T1000 (cell line): Measurements from ENCODE around the gene NDE1.

Experiments used
- DNase-seq: peaks from one replicate; lab custom pipeline; 2025; ENCODE audit warnings: mixed read lengths; lab: John Stamatoyannopoulos, UW

NDE1 gene

DNA sequence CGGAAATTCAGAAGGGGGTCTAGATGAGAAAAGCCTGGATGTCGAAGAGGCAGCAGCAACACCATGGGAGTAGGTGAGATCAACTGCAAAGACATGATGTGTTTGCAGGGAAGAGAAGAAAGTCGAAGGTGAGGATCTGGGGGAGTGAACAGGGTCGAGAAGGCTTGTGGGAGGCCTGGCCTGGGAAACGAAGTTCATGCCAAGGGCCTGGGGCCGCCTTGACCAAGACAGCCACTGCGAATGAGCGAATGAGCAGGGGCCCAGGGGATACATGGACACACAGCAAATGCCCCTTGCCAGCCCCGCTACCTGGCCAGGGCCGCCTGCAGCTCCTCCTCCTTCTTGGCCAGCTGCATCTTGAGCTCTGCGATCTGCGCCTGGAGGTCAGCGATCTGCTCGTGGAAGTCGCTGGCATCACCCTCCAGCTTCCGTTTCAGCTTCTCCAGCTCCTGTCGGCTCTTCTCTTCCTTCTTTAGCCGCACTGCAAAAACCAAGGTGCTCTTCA lies 87.1 kb downstream of the NDE1 start:
- DNase-seq, result no peak

DNA sequence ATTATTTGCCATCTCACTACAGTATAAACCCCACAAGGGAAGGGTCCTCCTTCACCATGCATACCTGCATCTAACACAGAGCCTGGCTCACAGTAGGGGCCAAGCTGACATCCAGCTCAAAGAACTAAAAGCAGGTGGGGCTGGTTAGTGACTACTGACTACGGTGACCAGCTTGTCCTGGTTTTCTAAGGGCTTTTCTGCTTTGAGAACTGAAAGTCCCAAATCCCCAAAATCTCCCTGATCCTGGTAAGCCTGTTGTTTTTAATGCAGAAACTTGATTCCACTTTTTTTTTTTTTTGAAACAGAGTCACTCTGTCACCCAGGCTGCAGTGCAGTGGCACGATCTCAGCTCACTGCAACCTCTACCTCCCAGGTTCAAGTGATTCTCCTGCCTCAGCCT lies 89.4 kb downstream of the NDE1 start:
- no peak for DNase-seq

DNA sequence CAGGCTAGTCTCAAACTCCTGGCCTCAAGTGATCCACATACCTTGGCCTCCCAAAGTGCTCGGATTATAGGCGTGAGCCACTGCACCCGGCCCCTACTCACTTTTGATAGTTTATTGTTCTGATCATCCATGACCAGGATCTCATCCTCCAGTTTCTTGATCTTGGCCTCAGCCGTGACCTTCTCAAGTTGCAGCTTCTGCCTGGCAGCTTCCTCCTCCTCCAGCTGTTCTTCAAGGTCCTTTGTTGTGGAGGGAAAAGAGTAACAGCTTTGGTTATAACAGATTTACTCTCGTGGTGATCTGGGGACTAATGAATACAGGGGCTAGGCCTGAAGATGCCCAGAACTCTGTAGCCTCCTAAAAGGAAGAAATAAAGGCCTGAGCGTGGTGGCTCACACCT lies 89.9 kb downstream of the NDE1 start:
- no peak for DNase-seq

DNA sequence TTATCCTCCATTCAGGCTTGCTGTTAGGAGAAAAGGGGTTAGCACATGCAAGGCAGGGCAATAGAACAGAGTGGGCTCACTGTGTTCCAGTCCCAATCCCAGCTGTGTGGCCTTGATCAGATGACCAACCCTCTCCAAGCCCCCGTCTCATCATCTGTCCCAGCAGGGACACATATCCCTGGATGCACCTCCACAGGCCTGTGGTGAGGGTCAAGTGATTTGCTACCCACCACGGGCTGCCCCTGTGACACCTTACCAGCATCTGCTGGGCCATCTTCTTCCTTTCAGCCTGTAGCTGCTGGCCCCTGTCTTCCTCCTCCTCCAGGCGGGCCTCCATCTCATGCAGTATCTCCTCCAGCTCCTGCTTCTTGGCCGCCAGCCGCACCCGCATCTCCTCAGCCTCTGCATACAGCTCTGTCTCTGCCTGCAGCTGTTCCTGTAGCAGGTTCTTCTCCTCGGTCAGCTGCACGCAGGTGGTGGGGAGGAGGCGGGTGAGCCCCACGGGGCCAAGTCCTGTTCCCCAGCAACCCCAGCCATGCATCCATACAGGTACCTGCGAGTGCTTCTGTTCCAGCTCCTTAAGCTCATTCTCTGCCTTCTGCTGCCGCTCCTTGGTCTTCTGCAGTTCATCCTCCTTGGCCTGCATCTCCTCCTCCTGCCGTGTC lies 91.3 kb downstream of the NDE1 start:
- no peak for DNase-seq

DNA sequence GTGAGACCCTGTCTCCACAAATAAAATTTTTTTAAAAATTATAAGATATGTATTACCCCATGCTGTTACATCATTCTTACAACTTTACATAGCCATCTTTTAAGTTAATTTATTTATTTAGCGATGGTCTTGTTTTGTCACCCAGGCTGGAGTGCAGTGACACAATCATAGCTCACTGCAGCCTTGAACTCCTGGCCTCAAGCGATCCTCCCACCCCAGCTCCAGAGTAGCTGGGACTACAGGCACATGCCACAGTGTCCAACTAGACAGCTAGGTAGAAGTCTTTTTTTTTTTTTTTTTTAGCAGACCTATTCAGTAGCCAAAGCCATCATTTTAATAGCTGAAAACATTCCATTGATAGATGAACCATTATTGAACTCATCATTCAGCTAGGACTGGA lies 92.7 kb downstream of the NDE1 start:
- no peak for DNase-seq

DNA sequence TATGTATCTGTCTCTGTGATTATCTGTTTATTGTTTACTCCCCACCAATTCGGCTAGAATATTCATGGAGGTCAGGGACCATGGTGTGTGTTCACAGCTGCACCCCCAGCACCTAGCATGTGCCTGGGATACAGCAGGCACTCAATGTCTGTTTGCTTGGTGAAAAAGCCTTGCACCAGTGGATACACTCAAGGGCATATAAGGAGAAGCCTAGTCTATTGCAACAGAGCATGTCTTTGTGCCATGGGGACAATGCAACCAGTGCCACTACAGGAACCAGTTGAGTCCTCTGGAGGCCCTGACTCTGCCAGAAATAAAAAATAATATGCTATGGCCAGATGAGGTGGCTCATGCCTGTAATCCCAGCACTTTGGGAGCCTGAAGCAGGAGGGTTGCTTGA lies 93.6 kb downstream of the NDE1 start:
- DNase-seq, result no peak

DNA sequence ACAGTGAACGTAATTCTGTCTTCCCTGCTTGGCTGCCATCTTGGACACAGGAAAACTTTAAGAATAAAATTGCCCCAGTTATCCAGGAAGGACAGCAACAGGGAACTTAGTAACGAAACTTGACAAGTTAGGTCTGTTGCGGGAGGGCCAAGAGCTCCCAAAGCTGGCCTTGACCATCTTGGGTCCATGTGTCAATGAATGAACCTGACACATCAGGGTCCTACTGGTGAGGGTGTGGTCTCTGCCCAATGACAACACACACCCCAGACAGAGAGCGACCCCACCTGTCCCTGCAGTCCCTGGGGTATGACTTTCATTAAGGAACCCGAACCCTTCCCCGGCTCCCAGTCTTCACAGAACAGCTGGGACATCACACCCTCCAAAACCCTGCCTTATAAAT lies 96.3 kb downstream of the NDE1 start:
- DNase-seq, result no peak

DNA sequence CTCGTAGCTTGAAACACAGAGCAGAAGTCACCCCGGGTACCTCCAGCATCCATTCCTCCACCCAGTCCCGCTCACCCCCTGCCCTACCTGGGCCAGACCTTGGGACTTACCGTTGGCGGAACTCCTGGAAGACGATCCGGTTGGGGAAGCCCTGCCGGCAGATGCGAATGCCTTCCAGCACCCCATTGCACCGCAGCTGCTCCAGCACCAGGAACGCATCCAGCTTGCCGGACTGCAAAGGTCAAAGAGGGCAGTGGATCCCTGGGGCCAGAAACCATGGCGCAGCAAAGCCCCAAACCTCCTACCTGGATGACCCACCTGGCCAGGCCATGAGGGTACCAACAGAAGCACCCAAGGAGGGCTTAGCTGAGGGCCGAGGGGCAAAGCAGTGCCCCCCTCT lies 97.9 kb downstream of the NDE1 start:
- DNase-seq, result no peak

DNA sequence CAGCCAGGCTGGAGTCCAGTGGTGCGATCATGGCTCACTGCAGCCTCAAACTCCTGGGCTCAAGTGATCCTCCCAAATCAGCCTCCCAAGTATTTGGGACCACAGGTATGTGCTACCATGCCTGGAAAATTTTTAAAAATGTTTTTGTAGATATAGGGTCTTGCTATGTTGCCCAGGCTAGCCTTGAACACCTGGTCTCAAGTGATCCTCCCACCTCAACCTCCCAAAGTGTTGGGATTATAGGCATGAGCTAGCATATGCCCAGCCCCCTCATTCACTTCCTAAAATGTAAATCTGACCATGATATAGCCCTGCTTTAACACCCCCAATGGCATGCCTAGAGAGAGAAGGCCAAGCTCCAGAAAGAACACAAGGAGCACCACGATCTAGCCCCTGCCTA lies 98.6 kb downstream of the NDE1 start:
- no peak for DNase-seq

DNA sequence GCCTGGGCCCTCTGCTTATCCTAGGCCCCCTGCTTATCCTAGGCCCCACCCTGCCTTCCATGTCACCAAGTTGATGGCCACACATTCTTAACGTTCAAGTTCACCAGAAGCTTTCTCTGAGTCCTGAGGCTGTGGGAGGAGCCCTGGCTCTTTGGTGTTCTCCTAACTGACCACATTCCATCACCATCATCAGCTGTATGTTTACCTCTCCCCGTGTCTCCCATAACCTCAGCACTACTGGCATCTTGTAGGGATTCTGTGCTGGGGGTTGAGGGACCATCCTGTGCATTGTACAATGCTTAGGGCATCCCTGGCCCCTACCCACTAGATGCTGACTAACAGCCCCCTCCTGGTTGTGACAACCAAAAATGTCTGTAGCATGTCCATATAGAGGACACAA lies 99.3 kb downstream of the NDE1 start:
- no peak for DNase-seq

DNA sequence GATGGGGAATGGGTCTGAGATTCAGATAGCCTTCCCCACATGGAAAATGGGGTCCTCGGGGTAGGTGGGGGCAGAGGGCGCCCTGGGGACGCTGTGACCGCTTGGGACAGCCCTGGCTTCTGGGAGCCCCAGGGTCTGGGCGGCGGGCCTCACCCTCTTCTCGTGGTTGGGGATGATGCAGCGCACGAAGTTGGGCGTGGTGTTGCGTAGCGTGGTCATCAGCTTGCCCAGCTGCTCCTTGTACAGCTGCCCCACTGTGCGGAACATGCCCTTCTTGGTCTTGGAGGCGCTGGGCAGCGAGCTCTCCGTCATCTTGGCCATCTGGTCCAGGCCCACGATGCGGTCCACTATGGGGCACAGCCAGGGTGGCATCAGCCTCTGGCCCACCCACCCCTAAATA lies 99.9 kb downstream of the NDE1 start:
- DNase-seq, result no peak

DNA sequence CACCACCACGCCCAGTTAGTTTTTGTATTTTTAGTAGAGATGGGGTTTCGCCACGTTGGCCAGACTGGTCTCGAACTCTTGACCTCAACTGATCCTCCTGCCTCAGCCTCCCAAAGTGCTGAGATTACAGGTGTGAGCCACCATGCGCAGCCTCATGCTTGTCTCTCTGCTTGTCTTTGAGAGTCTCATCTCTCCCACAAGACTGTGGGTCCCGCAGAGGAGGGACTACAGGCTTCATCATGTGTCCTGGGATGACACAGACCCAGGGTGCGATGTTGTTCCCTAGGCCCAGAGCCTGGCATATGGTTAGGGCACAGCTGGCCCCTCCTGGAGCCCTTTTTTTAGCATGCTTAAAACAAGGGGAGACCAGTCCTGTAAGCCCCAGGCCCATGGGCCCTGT lies 101.9 kb downstream of the NDE1 start:
- no peak for DNase-seq

DNA sequence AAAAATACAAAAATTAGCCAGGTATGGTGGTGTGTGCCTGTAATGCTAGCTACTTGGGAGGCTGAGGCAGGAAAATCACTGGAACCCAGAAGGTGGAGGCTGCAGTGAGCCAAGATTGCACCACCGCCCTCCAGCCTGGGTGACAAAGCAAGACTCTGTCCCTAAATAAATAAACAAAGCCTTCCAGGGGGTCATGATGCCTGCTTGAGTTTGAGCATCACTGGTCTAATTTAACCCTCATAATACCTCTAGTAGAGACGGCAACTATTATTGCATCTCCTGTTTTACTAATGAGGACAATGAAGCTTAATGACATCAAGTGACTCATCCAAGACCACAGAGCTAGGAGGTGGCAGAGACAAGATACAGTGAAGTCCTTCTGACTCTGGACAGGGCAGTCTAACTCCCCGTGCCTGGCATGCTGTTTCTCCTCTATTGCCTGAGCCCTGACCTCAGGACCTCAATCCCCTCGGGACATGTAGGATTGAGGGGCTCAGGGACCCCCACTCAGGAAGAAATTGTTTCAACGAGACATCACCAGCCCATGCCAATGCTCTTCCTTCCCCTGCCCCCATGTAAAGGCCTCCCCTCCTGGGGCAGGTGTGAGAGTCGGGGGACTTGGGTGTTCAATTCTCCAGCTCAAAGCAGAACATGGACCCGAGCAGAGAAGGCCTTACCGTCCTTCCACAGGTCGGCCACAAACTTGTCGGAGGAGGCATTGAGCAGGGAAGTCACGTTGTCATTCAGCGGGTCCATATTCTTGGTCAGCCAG lies 102.9 kb downstream of the NDE1 start:
- no peak for DNase-seq

DNA sequence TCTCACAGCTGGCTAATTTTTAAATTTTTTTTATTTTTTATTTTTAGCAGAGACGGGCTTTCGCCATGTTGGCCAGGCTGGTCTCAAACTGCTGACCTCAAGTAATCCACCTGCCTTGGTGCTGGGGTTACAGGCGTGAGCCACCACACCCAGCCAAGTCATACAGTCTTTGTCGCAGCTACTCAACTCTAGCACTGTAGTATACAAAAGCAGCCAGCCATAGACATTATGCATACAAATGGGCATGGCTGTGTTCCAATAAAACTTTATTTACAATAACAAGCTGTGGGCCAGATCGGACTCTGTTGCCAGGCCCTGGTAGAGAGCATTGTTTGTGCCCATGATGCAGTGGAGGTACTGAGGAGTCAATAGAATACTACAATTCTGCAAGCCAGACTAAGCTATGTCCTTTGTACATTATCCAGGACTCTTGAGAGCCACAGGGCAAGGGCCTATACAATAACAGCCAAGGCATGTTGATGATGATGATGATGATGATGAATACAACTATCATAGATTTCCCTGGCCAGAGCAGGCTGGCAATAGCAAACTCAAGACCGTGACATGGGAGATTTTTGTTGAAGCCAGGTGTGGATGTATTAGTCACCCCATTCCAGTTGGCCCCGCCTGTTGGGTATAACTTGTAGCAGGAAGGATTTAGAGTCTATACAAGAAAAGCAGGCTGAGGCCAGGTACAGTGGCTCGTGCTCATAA lies 104.9 kb downstream of the NDE1 start:
- no peak for DNase-seq

DNA sequence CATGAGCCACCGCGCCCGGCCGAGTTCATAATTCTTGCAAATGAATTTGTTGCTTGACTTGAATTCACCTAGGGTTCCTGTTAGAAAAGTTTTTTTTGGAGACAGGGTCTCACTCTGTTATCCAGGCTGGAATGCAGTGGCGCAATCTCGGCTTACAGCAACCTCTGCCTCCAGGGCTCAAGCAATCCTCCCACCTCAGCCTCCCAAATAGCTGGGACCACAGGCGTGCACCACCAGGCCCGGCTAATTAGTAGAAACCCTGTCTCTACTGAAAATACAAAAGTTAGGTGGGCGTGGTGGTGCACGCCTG lies 107.0 kb downstream of the NDE1 start:
- DNase-seq, result no peak

DNA sequence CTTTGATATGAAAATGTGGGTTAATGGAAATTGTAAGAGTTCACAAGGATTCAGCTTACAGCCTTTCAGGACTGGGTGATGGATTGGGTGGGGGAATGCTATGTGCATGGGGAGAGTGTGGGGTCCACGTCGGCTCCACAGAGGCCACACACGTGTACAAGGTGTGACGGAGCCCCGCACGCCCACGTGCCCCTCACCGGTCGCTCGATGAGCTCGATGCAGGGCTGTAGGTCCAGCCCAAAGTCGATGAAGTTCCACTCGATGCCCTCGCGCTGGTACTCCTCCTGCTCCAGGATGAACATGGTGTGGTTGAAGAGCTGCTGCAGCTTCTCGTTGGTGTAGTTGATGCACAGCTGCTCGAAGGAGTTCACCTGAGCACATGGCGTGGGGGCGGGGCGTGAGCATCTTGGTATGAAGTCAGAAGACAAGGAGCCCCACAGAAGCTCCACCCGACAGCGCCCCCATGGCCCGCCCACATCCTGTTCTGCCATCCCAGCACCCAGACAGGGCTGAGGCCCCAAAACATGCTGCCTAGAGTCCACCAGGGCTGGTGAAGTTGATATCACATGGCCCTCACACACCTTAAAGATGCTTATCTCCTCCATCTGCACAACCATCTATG lies 107.7 kb downstream of the NDE1 start:
- DNase-seq, result no peak

DNA sequence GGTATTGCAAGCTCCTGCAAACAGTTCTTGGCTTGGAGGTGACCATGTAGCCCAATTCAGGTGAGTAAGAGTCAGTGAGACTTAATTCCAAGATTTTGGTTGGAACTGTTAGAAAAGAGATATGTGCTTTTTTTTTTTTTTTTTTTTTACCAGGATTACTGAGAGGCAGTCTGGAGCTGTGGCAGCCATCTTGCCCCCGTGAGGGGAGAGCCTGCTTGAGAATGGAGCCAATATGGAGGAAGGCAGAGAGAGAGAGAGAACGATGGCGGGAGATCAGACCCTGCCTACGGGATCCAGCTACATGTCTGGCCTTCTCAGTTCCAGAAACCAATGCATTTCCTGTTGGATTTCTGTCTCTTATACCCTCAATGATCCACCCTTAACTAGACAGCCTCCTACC lies 109.0 kb downstream of the NDE1 start:
- DNase-seq, result no peak

DNA sequence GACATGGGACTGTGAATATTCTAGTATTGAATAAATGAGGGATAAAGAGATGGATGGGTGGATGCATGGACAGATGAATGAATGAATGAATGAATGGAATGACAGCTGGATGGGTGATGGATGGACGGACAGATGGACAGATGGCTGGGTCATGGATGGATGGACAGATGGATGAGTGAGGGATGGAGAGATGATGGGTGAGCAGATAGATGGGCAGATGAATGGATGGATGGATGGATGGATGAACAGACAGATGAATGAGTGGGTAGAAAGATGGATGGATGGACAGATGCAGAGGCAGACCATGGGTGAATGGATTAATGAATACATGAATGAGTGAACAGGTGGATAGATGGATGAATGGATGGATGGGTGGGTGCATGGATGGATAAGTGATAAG lies 110.1 kb downstream of the NDE1 start:
- no peak for DNase-seq

DNA sequence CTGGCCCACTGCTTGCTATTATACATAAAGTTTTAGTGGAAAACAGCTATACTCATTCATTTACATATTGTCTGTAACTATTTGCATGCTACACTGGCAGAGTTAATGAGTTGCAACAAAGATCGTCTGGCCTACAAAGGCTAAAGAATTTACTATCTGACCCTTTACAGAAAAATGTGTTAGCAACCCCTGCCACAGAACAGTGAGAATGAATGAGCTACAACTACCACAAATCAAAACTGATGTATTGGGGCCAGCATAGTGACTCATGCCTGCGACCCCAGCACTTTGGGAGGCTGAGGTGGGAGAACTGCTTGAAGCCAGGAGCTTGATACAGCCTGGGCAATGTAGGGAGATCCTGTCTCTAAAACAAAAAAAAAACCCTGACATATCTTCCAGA lies 114.1 kb downstream of the NDE1 start:
- no peak for DNase-seq

DNA sequence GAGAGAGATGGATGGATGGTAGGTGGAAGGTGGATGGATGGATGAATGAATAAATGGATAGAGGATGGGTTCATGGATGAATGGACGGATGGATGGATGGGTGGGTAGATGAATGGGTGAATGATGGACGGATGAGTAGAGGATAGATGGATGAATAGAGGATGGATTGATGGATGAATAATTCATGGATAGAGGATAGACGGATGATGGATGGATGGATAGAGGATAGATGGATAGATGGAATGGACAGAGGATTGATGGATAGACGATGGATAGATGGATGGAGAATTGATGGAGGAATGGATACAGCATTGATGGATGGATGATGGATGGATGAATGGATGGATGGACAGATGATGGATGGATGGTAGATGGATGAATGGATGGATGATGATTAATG lies 115.1 kb downstream of the NDE1 start:
- no peak for DNase-seq

DNA sequence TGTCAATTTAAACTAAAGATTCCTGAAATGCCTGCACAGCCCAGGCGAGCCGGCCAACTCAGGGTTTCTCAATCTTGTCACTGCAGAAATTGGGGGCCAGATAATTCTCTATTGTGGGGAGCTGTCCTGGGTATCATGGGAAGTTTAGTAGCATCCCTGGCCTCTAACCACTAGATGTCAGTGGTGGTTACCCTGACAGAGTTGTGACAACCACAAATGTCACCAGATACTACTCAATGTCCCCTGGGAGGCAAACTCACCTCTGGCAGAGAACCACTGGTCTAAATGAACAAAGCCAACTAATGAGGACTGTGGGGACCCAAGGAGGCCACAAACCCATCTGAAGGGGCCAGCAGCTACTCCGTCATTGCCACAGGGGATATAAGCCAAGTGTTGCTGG lies 115.8 kb downstream of the NDE1 start:
- DNase-seq, result no peak

DNA sequence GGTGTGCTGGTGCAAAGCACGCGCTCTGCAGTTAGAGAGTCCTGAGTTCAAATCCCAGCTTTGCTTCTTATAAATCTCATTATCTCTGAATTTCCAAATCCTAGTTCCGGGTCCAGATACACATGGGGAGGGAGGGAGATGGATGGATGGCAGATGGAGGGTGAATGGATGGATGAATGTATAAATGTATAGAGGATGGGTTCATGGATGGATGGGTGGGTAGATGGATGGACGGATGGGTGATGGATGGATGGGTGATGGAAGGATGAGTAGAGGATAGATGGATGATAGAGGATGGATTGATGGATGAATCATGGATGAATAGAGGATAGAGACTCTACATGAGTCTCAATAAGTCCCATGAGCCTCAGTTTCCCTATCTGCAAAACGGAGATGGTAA lies 116.9 kb downstream of the NDE1 start:
- DNase-seq, result no peak

DNA sequence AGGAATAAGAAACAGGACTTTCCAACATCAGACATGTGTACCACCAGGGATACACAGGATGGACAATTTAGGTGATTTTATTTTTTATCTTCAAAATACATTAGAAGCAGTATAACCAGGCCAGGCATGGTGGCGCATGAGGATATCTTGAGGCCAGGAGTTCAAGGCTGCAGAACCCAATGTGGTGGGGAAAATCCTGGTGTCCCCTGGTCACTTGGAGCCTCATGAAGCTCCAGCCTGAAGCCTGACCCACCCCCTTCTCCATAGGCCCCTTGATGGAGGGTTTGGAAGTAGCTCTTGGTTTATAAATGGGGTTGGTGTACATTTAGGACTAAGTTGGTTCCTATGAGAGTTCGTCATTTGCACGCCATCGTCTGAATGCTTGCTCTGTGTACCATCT lies 118.2 kb downstream of the NDE1 start:
- DNase-seq, result no peak
